ENCODE results near the gene ATP6V1C2. TPM values are rescaled to one million over a fixed set of nuclear protein-coding genes. Genes with fewer than 3 reads are reported as not detected.

Gene ATP6V1C2
- polyA plus RNA-seq, 3 donors: 0.03 TPM; not detected in 2

- no peak overlapping the region for H3K4me2 ChIP-seq (replicated peaks; ENCODE audit: extremely low read depth, low read length, poor library complexity, severe bottlenecking)
- no peak for DNase-seq
- Mint-ChIP-seq H3K9me3 (peaks cover 0 to 3% (median 0%) of the 10 kb centered on the region in 7 donors), H3K4me1 (no peaks in the 10 kb centered on the region), H3K36me3 (peaks cover 37 to 52% of the 10 kb centered on the region in 2 donors), H3K4me3 (no peak overlapping the region), H3K27me3 (ENCODE audit: low read depth in 3 of 3) (peaks cover 0 to 5% (median 2%) of the 10 kb centered on the region in 3 donors), H3K27ac (no peak overlapping the region)
- no peak overlapping the region for H3K9ac ChIP-seq (ENCODE audit: insufficient read depth, low read length, poor library complexity, severe bottlenecking)
- H3K4me3 ChIP-seq (replicated peaks in 1 of 3; ENCODE audit: low read depth in 2 of 3, low read length in 3 of 3): no peak overlapping the region
- no peaks in the 10 kb centered on the region for H3K27me3 ChIP-seq (ENCODE audit: control insufficient read depth in 2 of 2, insufficient read depth in 2 of 2, low read length in 2 of 2)
- no peak overlapping the region for H3K27ac ChIP-seq (ENCODE audit: low read depth in 1 of 2, low read length in 2 of 2)
- TF ChIP-seq CTCF (IDR thresholded peaks at IDR 0.05): no peak
- no peaks in the 10 kb centered on the region for H4K20me1 ChIP-seq (ENCODE audit: insufficient read depth, low read length)
- 97% methylated on average over 21 of the region's 27 CpGs for WGBS (ENCODE audit: insufficient coverage)
- no peaks in the 10 kb centered on the region for H3K4me1 ChIP-seq (ENCODE audit: control insufficient read depth in 1 of 2, insufficient read depth in 2 of 2, low read length in 2 of 2)
- peaks cover 38 to 46% of the 10 kb centered on the region in 2 donors for H3K36me3 ChIP-seq (replicated peaks in 1 of 2; ENCODE audit: control insufficient read depth in 1 of 2, insufficient read depth in 2 of 2, low read length in 2 of 2)
- H3K9me3 ChIP-seq (replicated peaks in 1 of 2; ENCODE audit: control insufficient read depth in 1 of 2, insufficient read depth in 1 of 2, low read length in 2 of 2): no peaks in the 10 kb centered on the region
- no peaks in the 10 kb centered on the region for H3K79me2 ChIP-seq (ENCODE audit: insufficient read depth, low read length)
- intact Hi-C loops (cut with micrococcal nuclease): no loop called here
- no peak overlapping the region for H2AFZ ChIP-seq (ENCODE audit: insufficient read depth, low read depth, low read length, poor library complexity, severe bottlenecking)
Observed at GRCh38 chr2:10777842-10778723, 56.7 kb downstream of the ATP6V1C2 start.

GRCh38 chr2:10778724-10779115, 57.3 kb downstream of the ATP6V1C2 start:
- Histone ChIP-seq H3K4me1 (ENCODE audit: control insufficient read depth in 1 of 2, insufficient read depth in 2 of 2, low read length in 2 of 2) (no peaks in the 10 kb centered on the region), H3K4me3 (replicated peaks in 1 of 3; ENCODE audit: low read depth in 2 of 3, low read length in 3 of 3) (no peak overlapping the region), H3K27ac (ENCODE audit: low read depth in 1 of 2, low read length in 2 of 2) (no peak overlapping the region), H4K20me1 (ENCODE audit: insufficient read depth, low read length) (no peaks in the 10 kb centered on the region), H2AFZ (ENCODE audit: insufficient read depth, low read depth, low read length, poor library complexity, severe bottlenecking) (no peak overlapping the region), H3K27me3 (ENCODE audit: control insufficient read depth in 2 of 2, insufficient read depth in 2 of 2, low read length in 2 of 2) (no peaks in the 10 kb centered on the region), H3K9ac (ENCODE audit: insufficient read depth, low read length, poor library complexity, severe bottlenecking) (no peak overlapping the region), H3K9me3 (replicated peaks in 1 of 2; ENCODE audit: control insufficient read depth in 1 of 2, insufficient read depth in 1 of 2, low read length in 2 of 2) (no peaks in the 10 kb centered on the region), H3K79me2 (ENCODE audit: insufficient read depth, low read length) (no peaks in the 10 kb centered on the region), H3K4me2 (replicated peaks; ENCODE audit: extremely low read depth, low read length, poor library complexity, severe bottlenecking) (no peak overlapping the region), H3K36me3 (replicated peaks in 1 of 2; ENCODE audit: control insufficient read depth in 1 of 2, insufficient read depth in 2 of 2, low read length in 2 of 2) (peaks cover 44 to 53% of the 10 kb centered on the region in 2 donors)
- no peak for TF ChIP-seq CTCF (IDR thresholded peaks at IDR 0.05)
- Mint-ChIP-seq H3K4me3 (no peak overlapping the region), H3K27me3 (ENCODE audit: low read depth in 3 of 3) (peaks cover 0 to 5% (median 2%) of the 10 kb centered on the region in 3 donors), H3K4me1 (no peaks in the 10 kb centered on the region), H3K9me3 (peaks cover 0 to 3% (median 0%) of the 10 kb centered on the region in 7 donors), H3K27ac (peak overlapping the region in 1 of 7 donors; percentile 63), H3K36me3 (peaks cover 43 to 59% of the 10 kb centered on the region in 2 donors)
- no peak for DNase-seq
- intact Hi-C loops (cut with micrococcal nuclease): no loop called here
- 94% methylated on average over 4 of the region's 12 CpGs for WGBS (ENCODE audit: insufficient coverage)

Measured in CD14-positive monocyte (primary cell).